Sigmoid colon (tissue), 7 donors: Measurements from ENCODE around the gene COLEC12. TPM values are rescaled to one million over a fixed set of nuclear protein-coding genes. Genes with fewer than 3 reads are reported as not detected.

Experiments
- DNase-seq: peaks from one replicate; pipeline ENCODE4 v3.0.0-alpha.2; 2019
- H3K27ac ChIP-seq, 4 donors: fragments of 200-600 bp; sonication (generic); one replicate each; pipeline ENCODE4 v1.5.1; 2016 to 2019; ENCODE audit warnings: mild to moderate bottlenecking in 1 of 4
- H3K27me3 ChIP-seq, 3 donors: fragments of 200-600 bp; sonication (generic); one replicate each; pipeline ENCODE4 v1.5.1; 2019; ENCODE audit warnings: mild to moderate bottlenecking in 1 of 3
- H3K36me3 ChIP-seq, 4 donors: fragments of 200-600 bp; sonication (generic); one replicate each; pipeline ENCODE4 v1.5.1; 2016 to 2019
- H3K4me1 ChIP-seq, 4 donors: fragments of 200-600 bp; sonication (generic); one replicate each; pipeline ENCODE4 v1.5.1; 2017 to 2019
- H3K4me3 ChIP-seq, 4 donors: fragments of 200-600 bp; sonication (generic); one replicate each; pipeline ENCODE4 v1.5.1; 2017 to 2019; ENCODE audit warnings: mild to moderate bottlenecking in 2 of 4, moderate library complexity in 1 of 4
- H3K9me3 ChIP-seq, 4 donors: fragments of 200-600 bp in 3 of 4; sonication (generic) in 3 of 4; one replicate each; pipeline versions ENCODE4 v1.5.1 to v1.6.1; 2013 to 2019
- CTCF ChIP-seq, 4 experiments: fragments of 450-650 bp in 3 of 4; fragments of 200-600 bp in 1 of 4; IDR thresholded peaks; one replicate each; pipeline ENCODE4 v1.5.1; 2016 to 2019; ENCODE audit warnings: antibody characterized with exemption in 4 of 4, mild to moderate bottlenecking in 3 of 4, moderate library complexity in 2 of 4
- EP300 ChIP-seq, 4 donors: sonication (generic); formaldehyde crosslinking; IDR thresholded peaks; one replicate each; pipeline ENCODE4 v1.6.1; 2017; ENCODE audit warnings: antibody characterized with exemption in 4 of 4
- POLR2A ChIP-seq, 2 donors: fragments of 450-650 bp; IDR thresholded peaks; one replicate each; pipeline ENCODE4 v1.6.1; 2016; ENCODE audit warnings: antibody characterized with exemption in 2 of 2, mild to moderate bottlenecking in 2 of 2, moderate library complexity in 2 of 2
- POLR2AphosphoS5 ChIP-seq, 4 donors: sonication (generic); formaldehyde crosslinking; IDR thresholded peaks; one replicate each; pipeline ENCODE4 v1.6.1; 2017; ENCODE audit warnings: antibody characterized with exemption in 4 of 4
- WGBS, 2 donors: extraction: QIAGEN DNeasy Blood & Tissue Kit; methylation state at CpG; one replicate each; pipeline ENCODE4 v1.1.7; 2013; 5-methylcytosine and 5-hydroxymethylcytosine counted together
- intact Hi-C: fragments of 100-400 bp; cut with DNase I; formaldehyde crosslinking; loops from one replicate; pipeline ENCODE4 v1.15.1; 2023
- polyA plus RNA-seq, 3 donors: library from polyadenylated mRNA; stranded (reverse); fragments of 200-250 nt; gene quantifications; one replicate each; pipeline ENCODE4 v1.2.3, GENCODE V29; 2013
- total RNA-seq, 4 donors: library from RNA; depleted of rRNA; stranded (reverse); fragments of >200 nt; gene quantifications; one replicate each; pipeline ENCODE4 v1.1.0, GENCODE V29; 2016
- donor health status: healthy with polysubstance abuse.
- donor health status: Bipolar disorder and iron deficiency.
- donor health status: healthy.

The COLEC12 gene
- total and polyA plus RNA-seq, 7 donors: 0.69 to 24.7 (median 15.9) TPM

GRCh38 chr18:490024-490366 lies 10.5 kb downstream of the COLEC12 start:
- 67 to 71% methylated on average over 5 of the region's 5 CpGs for WGBS, 2 donors
- H3K4me3 ChIP-seq: no peak overlapping the region
- peak overlapping the region in 1 of 4 donors; percentile 54 for H3K27ac ChIP-seq
- no peak for DNase-seq
- no peaks in the 10 kb centered on the region for H3K9me3 ChIP-seq
- H3K36me3 ChIP-seq: no peaks in the 10 kb centered on the region
- H3K4me1 ChIP-seq: peaks cover 0 to 32% (median 19%) of the 10 kb centered on the region in 4 donors
- no peak for TF ChIP-seq POLR2AphosphoS5 (IDR thresholded peaks at IDR 0.05)
- no peak for TF ChIP-seq POLR2A (IDR thresholded peaks at IDR 0.05)
- no peak for TF ChIP-seq CTCF (IDR thresholded peaks at IDR 0.05)
- TF ChIP-seq EP300 (IDR thresholded peaks at IDR 0.05): no peak
- intact Hi-C loops: no loop called here
- no peaks in the 10 kb centered on the region for H3K27me3 ChIP-seq

GRCh38 chr18:489244-490023 lies 11.1 kb downstream of the COLEC12 start:
- DNase-seq: no peak
- TF ChIP-seq EP300 (IDR thresholded peaks at IDR 0.05) (no peak), CTCF (IDR thresholded peaks at IDR 0.05) (no peak), POLR2AphosphoS5 (IDR thresholded peaks at IDR 0.05) (no peak), POLR2A (IDR thresholded peaks at IDR 0.05) (no peak)
- Histone ChIP-seq H3K4me3 (no peak overlapping the region), H3K27ac (peak overlapping the region in 1 of 4 donors; percentile 54), H3K27me3 (no peaks in the 10 kb centered on the region), H3K36me3 (no peaks in the 10 kb centered on the region), H3K4me1 (peaks cover 0 to 28% (median 17%) of the 10 kb centered on the region in 4 donors), H3K9me3 (no peaks in the 10 kb centered on the region)
- intact Hi-C loops: no loop called here
- WGBS, 2 donors: 71 to 78% methylated on average over 8 of the region's 8 CpGs

GRCh38 chr18:486929-487740 lies 13.4 kb downstream of the COLEC12 start:
- intact Hi-C loops: no loop called here
- 39 to 68% methylated on average over 3 of the region's 3 CpGs for WGBS, 2 donors
- no peak for DNase-seq

GRCh38 chr18:484749-485464 lies 15.6 kb downstream of the COLEC12 start:
- TF ChIP-seq POLR2AphosphoS5 (IDR thresholded peaks at IDR 0.05) (no peak), CTCF (IDR thresholded peaks at IDR 0.05) (no peak), EP300 (IDR thresholded peaks at IDR 0.05) (no peak), POLR2A (IDR thresholded peaks at IDR 0.05) (no peak)
- WGBS, 2 donors: 57 to 82% methylated on average over 4 of the region's 4 CpGs
- intact Hi-C loops: no loop called here
- Histone ChIP-seq H3K36me3 (no peaks in the 10 kb centered on the region), H3K27ac (no peak overlapping the region), H3K9me3 (no peaks in the 10 kb centered on the region), H3K4me1 (peaks cover 0 to 12% (median 3%) of the 10 kb centered on the region in 4 donors), H3K27me3 (no peaks in the 10 kb centered on the region), H3K4me3 (no peak overlapping the region)
- no peak for DNase-seq

More at GRCh38 chr18:486929-487740, 13.4 kb downstream of the COLEC12 start:
- TF ChIP-seq POLR2AphosphoS5 (IDR thresholded peaks at IDR 0.05) (no peak), CTCF (IDR thresholded peaks at IDR 0.05) (no peak), EP300 (IDR thresholded peaks at IDR 0.05) (no peak), POLR2A (IDR thresholded peaks at IDR 0.05) (no peak)
- no peaks in the 10 kb centered on the region for H3K27me3 ChIP-seq
- H3K4me3 ChIP-seq: no peak overlapping the region
- no peaks in the 10 kb centered on the region for H3K36me3 ChIP-seq
- H3K4me1 ChIP-seq: peaks cover 0 to 13% (median 4%) of the 10 kb centered on the region in 4 donors
- no peak overlapping the region for H3K27ac ChIP-seq
- no peaks in the 10 kb centered on the region for H3K9me3 ChIP-seq
